ENCODE data around the gene SRSF4.

DNA sequence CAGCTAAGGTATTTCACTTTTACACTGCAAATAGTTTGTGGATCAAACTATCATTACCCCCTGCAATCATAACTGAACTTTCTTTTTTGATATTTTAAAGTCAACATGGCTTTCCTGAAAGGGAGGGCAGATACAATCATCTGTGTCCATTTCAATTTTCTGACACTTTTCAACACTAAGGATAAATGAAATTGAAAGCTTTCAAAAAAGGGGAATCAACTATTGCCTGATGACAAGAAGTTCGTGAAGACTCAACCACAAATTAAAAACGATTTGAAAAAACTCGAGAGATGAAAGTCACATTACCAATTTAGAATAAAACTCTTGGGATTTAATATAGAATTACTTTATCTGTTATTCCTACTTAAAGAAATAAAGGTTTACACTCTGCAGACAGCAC is 11.7 kb downstream of the SRSF4 start:
- no peak for TF ChIP-seq CTCF (IDR thresholded peaks at IDR 0.05)
- TF ChIP-seq POLR2A (IDR thresholded peaks at IDR 0.05): no peak
